HG03135 (cell line): ENCODE results near the gene GLIS1.
"Not testable (repeated sequence)": the region's sequence is repeated elsewhere in the genome, so short reads cannot be mapped to it uniquely, and the experiment has no call there.

Experiments used
- ATAC-seq: cut with Tn5 transposase; IDR thresholded peaks from one replicate; pipeline ENCODE4 v1.9.1; 2021; ENCODE audit warnings: mild to moderate bottlenecking, moderate library complexity; ENCODE audit not compliant: unreplicated experiment

The GLIS1 gene

DNA sequence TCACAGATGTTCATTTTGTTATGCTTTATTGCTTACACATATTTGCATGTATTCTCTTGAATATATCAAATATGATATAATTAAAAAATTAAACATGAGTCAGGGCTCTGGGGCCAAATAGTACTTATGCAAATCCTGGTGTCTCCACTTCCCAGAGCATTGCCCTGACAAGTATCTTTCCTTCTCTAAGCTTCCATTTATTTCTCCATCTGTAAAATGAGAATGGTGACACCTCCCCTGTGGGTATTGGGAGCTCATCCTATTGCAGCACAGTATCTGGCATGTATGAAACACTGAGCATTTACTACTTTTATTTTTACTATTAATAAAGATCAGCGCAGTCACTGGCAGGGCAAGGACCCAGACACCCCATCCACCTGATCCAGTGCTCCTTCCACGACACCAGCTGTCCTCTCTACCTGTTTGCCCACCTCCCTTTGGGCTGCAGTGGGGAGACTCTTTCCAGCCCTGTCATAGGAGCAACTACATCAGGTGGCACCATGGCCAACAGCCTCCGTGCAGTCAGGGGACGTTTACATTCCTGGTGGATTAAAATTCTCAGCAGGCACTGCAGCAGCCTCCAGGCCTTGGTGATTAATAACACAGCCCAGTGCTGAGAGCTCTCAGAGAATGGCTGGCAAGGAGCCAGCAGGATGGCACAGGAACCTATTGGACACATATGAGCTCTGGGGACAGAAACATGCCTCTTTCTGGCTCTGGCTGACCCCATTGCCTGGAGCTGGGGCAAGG, 166.7 kb downstream of the GLIS1 start:
- ATAC-seq = no peak

DNA sequence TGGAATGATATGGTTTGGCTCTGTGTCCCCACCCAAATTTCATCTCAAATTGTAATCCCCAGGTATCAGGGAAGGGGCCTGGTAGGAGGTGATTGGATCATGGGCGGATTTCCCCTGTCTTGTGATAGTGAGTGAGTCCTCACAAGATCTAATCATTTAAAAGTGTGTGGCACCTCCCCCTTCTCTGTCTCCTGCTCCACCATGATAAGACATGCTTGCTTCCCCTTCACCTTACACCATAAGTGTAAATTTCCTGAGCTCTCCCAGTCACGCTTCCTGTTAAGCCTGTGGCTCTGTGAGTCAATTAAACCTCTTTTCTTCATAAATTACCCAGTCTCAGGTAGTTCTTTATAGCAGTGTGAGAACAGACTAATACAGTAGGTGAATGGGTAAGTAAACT, 170.4 kb downstream of the GLIS1 start:
- no peak for ATAC-seq

DNA sequence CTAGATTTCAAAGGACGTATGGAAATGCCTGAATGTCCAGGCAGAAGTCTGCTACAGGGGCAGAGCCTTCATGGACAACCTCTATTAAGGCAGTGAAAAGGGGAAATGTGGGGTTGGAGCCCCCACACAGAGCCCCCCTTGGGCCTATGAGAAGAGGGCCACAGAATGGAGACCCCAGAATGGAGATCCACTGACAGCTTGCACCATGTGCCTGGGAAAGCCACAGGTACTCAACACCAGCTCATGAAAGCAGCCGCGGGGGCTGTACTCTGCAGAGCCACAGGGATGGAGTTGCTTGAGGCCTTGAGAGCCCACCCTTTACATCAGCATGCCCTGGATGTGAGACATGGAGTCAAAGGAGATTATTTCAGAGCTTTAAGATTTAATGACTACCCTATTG, 171.1 kb downstream of the GLIS1 start:
- ATAC-seq = no peak

DNA sequence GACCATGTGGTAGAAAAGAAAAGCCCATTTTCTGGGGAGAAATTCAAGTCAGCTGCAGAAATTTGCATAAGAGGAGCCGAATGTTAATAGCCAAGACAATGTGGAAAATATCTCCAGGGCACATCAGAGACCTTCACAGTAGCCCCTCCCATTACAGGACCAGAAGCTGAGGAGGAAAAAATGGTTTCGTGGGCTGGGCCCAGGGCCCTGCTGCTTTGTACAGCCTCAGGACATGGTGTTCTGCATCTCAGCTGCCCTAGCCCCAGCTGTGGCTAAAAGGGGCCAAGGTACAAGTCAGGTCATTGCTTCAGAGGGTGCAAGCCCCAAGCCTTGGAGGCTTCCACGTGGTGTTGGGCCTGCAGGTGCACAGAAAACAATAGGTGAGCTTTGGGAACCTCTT, 171.5 kb downstream of the GLIS1 start:
- no peak for ATAC-seq

DNA sequence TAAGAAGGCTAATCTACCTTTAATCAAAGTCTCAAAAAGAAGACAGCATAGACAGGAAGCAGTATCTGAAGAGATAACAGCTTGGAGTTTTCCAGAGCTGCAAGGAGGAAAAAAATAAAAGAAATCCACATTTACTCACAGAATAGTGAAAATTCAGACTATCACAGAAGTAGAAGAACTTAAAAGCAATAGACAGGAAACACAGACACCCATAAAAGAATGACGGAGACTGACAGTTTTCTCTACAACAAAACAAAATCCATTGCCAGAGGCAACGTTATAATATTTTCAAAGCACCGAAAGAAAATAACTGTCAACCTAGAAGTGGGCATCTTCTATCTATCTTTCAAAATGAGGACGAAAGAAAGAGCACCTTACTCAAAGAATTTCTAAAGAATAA, 175.4 kb downstream of the GLIS1 start:
- no peak for ATAC-seq

DNA sequence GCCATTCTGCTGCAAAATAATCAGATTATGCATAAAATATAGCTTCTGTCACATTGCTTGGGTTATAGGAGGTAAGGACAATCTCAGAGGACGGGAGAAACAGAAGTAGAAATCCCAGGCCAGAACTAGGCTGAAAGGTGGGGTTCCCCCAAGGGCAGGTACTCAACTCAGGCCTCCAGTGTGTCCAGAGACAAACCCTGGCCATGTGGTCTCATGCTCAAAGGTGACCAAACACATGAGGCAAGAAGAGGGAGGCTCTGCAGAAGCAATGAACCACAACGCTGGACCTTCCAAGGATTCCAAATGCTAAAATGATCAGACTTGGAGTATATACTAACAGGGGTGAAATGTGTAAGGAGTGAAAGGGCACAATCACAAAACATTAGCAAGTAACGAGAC, 176.0 kb downstream of the GLIS1 start:
- no peak for ATAC-seq

DNA sequence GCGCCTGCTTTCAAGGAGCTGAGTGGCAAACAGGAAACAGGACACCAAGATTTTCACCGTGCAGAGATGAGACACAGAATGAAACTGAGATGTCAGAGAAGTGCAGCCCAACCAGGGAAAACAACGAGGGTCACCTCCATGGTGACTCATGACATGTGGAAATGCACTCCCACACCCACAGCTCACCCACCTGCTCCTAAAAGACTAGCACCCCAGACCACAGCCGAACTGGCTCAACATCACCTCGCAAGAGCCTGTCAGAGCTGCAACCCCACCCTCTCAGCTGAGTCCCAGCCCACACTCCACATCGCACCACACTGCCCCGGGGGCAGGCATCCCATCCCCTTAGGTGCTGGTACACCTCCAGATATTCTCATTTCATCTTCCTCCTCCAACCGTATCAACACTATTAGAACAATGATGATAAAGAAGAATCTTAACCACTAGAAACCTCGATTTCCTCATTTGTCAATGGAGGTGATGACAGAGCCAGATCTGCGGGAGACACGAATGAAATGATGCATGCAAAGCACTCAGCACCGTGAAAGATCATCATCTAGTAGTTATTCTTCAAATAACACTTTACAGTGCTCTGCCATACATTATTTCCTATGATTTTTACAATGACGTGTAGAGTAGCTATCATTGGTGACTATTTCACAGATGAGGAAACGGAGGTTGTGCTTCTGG, 176.5 kb downstream of the GLIS1 start:
- ATAC-seq = no peak

DNA sequence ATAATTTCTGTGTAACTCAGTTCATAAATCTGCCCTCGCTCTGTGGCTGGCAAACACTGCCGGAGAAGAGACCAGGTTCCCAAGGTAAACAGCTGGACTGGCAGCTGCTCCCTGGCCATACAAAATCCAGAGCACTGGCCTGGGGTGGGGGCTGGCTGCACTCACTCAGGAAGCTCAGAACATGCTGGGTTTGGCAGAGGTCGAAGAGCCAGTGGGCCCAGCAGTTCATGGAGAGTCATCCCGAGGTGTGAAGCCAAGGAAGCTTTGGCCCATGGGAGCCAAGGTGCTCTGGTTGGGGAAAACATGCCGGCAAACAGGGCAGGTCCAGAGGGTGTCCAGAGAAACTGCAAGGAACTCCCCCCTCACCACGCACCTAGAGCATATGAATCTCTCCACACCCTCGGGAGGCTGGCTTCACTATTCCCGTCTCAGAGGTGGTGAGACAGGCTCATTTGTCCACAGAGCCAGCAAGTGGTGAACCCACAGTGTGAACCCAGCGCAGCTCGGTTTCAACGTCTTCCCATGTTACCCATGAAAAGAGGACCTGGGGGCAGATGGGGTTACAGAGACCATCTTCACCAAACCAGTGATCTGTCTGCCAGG, 177.4 kb downstream of the GLIS1 start:
- no peak for ATAC-seq

DNA sequence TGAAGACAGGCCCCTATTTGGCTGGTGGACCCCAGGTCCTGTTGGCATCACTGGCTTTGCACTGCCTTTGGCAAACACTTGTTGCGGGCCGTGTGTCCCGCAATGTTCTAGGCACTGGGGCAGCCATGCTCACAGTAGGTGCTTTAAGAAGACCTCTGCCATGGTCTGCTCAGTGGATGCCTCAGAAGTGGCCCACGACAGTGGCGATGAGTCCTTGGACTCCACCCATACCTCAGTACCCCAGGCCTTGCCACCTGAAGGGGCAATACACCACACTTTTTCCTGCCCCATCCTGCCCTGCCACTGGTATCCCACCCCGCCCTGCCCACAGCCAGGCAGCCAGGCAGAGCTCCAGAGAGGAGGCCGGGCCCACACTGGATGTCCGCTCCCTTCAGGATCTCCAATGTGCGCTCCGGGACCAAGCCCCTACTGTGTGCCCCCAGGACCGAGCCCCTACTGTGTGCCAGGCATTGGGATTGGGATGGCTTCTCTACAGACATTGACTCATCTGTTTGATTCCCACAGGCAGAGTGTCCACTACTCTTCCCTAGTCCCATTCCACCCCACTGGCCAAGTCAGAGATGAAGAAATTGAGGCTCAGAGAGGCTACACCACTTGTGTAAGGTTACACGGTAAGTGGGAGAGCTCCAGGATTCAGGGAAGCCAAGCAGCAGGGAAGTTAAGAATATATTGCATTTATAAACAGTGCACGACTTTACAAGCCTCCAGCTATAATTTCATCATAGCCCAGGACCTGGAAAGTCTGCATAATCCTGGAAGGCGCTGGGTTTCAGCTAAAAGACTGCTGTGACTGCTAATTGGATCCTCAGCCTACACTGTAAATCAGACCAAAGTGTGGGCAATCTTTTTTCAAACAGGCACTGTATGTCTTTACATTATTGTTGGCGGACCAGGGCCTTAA, 178.1 kb downstream of the GLIS1 start:
- ATAC-seq = no peak

DNA sequence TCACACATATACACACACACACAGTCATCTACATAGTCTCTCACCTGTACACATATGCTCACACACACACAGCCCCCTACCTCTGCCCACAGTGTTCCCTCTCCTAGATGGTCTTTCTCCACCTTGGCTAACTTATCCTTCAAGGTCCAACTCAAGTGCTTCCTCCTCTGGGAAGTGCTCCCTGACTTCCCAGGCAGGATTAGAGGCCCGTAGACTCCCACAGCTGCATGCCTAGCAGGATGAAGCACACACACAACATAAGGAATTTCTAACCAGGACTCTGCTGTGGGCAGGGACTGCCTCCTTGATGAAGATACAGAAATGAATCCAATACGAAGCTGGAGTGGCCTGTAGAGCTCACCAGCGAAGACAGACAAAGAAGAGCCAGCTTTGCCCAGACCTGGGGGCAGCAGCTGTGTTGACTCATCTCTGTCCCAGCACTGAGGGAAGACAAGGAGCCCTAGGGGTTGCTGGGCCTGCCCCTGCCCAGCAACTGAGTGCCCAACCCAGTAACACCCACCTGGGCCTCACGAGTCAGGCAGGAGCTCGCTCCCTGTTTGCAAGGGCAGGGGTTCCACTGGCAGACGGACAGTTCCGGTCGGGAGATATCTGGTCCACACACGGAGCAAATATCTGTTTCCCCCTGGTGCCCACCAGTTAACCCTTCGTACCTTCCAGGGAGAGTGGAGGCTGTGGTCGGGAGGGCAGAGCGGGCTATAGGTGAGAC, 178.9 kb downstream of the GLIS1 start:
- ATAC-seq = no peak

DNA sequence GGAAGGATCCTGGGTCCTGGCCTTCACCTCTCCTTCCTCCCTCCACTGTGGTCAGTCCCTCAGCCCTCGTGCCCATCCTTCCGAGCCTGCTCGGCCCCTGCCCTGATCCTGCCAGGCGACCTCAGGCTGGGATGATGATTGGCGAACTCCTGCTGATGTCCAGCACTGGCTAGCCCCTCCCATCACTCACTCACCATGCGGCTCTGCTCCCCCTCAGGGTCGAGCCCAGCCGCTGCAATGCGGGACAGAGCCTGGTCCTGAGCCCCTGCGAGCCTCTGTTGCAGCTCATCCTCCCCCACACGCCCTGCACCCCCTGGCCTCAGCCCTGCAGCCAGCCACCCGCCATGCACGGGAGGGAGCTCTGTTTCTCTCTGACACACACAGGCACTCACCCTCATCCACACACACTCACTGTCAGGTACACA, 179.6 kb downstream of the GLIS1 start:
- ATAC-seq = no peak

DNA sequence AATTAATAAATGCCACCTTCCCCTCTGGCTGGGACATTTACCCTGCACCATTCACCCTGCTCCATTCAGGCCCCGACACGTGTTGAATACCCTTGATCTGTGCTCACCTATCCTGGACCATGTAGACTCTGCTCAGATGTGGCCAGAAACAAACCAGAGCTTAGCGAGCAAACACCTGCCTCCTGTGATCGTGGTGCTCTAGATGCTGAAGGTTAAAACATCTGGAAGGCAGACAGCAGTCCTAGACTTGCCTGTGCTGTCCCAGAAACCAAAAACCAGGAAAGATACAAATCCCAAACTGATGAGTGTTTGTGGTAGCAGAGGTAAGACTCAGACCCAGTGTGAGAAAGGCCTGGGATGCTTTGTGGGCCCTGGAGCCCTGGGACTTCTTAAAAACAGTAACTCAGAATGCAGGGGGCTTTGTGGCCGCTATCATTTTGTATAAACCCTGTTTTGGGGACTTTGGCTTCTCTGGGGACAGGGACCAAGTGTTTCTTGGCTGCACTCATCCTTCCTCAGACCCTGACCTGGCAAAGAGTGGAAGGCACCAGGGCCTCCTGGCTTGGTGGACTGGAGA, 180.1 kb downstream of the GLIS1 start:
- no peak for ATAC-seq

DNA sequence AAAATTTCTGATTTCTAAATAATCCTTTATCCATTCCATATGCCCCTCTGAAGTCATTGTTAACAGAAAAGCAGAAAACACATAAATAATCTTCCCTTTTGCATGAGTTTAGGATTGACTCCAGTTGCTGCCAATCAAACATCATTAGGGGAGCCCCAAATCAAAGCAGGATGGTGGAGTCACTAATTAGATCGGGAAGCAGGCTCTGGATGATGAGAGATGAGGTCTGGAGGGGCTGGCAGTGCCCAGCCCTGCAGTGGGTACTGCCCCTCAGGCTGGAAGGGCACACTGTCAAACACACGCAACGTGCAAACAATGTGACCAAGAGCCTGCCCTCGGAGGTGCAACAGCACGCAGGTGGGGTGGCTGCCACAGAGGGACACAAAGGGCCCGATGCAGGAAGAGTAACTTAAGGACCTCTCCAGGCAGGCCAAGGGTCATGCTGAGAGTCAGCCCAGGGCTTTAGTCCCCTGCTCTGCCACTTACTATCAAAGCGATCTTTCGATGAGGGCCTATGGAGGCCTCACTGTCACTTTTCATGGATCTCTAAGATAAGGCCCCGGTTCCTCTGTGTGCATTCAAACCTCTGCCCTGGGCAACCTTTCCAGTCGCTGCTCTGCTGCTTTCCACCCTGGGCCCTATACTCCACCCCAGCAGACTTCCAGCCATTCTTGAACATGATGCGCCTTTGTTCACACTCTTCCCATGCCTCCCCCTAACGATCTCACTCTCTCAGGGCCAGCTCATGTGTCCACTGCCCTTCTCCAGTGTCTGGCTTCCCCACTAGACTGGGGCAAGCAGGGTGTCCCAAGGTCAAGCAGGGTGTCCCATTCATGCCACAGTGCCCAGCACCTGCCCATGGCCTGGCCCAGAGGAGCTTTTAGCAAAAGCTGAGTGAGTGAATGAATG, 180.9 kb downstream of the GLIS1 start:
- no peak for ATAC-seq

DNA sequence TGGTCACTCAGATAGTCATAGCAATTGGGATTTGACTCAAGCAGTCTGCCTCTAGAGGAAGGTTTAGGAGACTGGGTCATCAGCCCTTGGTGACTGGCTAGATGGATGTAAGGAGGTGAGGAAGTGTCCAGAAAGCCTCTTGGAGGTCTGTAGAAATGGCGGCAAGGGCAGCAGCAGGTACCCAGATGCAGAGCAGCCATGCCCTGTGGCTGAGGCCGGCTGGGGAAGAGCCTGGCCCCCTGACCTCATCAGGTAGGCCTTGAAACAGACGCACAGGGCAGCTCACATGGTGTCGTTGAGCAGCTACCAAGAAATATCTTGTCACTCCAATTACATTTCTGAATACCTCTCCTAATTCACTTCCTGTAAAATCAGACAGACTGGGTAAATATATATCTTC, 181.6 kb downstream of the GLIS1 start:
- no peak for ATAC-seq

DNA sequence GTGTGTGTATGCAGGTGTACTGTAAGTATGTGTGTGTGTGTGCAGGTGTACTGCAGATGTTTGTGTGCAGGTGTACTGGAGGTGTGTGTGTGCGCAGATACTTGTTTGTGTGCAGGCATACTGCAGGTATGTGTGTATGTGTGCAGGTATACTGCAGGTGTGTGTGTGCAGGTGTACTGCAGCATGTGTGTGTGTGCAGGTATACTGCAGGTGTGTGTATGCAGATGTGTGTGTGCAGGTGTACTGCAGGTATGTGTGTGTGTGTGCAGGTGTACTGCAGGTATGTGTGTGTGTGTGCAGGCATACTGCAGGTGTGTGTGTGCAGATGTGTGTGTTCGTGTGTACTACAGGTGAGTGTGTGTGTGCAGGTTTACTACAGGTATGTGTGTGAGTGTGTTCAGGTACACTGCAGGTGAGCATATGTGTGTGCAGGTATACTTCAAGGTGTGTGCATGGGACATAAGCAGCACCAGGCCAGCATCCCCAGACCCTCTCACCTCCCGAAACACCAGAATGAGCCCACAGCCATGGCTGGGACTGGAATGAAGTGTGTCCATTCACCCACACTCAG, 182.2 kb downstream of the GLIS1 start:
- ATAC-seq = no peak

DNA sequence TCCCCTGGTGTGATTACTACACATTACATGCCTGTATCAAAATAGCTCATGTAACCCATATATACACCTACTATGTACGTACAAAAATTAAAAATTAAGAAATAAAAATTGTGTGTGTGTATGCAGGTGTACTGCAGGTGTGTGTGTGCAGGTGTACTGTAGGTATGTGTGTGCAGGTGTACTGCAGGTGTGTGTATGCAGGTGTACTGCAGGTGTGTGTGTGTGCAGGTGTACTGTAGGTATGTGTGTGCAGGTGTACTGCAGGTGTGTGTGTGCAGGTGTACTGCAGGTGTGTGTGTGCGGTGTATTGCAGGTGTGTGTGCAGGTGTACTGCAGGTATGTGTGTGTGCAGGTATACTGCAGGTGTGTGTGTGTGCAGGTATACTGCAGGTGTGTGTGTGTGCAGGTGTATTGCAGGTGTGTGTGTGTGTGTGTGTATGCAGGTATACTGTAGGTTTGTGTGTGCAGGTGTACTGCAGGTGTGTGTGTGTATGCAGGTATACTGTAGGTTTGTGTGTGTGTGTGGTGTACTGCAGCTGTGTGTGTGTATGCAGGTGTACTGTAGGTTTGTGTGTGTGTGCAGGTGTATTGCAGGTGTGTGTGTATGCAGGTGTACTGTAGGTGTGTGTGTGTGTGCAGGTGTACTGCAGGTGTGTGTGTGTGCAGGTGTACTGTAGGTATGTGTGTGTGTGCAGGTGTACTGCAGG, 183.2 kb downstream of the GLIS1 start:
- not testable (repeated sequence) for ATAC-seq

DNA sequence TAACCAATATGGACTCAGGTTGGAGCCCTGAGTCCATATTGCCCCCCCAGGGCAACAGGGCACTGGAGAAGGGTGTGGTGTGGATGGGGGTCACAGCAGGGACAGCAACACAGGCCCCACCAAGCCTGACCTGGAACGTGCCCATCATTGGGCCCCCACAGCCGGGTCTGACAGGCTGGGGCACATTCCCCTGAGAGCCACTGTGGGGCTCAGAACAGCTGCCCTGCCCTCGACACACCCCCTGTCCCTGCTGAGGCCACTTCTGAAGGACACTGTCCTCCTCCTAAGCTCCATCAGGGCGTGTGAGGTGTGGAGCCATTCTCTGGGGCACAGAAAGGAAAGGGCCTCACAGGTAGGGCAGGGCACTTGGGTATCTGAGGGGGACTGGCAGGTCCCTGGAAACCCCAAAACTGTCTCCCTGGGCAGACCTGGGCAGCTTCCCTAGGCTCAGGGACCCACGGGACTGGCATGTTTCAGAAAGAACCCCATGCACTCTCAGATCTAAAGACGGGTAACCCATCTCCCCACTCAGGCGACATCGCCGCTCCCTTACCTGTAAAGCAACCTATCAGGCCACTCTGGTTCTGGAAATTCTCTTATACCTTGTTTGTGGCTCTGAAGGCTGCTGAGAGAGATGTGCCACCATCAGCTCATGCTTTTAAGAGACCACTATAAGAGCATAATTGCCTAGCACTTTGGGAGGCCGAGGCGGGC, 184.2 kb downstream of the GLIS1 start:
- no peak for ATAC-seq
